Aorta (tissue), 5 donors: ENCODE measurements around the gene RORB. TPM values are rescaled to one million over a fixed set of nuclear protein-coding genes. Genes with fewer than 3 reads are reported as not detected.

Experiments
- ATAC-seq: fragments of 200-7000 bp; cut with Tn5 transposase; one replicate; pipeline ENCODE4 v1.9.1; 2022; ENCODE audit warnings: moderate library complexity; ENCODE audit not compliant: low FRiP score
- DNase-seq, 2 donors: peaks; one replicate each; pipeline ENCODE4 v3.0.0-alpha.2; 2020
- H3K27ac ChIP-seq, 2 donors: one replicate each; pipeline ENCODE4 v1.5.1; 2013; ENCODE audit warnings: low read length in 2 of 2, mild to moderate bottlenecking in 2 of 2, moderate library complexity in 2 of 2, control low read depth in 1 of 2, inconsistent platforms in 1 of 2, low read depth in 1 of 2
- H3K27me3 ChIP-seq, 2 donors: one replicate each; pipeline ENCODE4 v1.6.1; 2013; ENCODE audit warnings: control low read depth in 1 of 2, low read length in 1 of 2, mild to moderate bottlenecking in 1 of 2, moderate library complexity in 1 of 2; ENCODE audit not compliant: insufficient read depth in 2 of 2, control insufficient read depth in 1 of 2
- H3K36me3 ChIP-seq, 2 donors: one replicate each; pipeline ENCODE4 v1.6.1; 2013; ENCODE audit warnings: control low read depth in 1 of 2, low read length in 1 of 2, mild to moderate bottlenecking in 1 of 2; ENCODE audit not compliant: insufficient read depth in 2 of 2, control insufficient read depth in 1 of 2
- H3K4me1 ChIP-seq, 2 donors: one replicate each; pipeline ENCODE4 v1.6.1; 2013; ENCODE audit warnings: low read length in 2 of 2, control low read depth in 1 of 2, mild to moderate bottlenecking in 1 of 2, moderate library complexity in 1 of 2; ENCODE audit not compliant: insufficient read depth in 2 of 2, control insufficient read depth in 1 of 2
- H3K4me3 ChIP-seq, 2 donors: one replicate each; pipeline ENCODE4 v1.5.1; 2013; ENCODE audit warnings: low read length in 2 of 2, control low read depth in 1 of 2, mild to moderate bottlenecking in 1 of 2
- H3K9me3 ChIP-seq: one replicate; pipeline ENCODE4 v1.6.1; 2013; ENCODE audit warnings: mild to moderate bottlenecking, low read length; ENCODE audit not compliant: control insufficient read depth
- WGBS, 2 donors: extraction: QIAGEN DNeasy Blood & Tissue Kit; methylation state at CpG; one replicate each; pipeline ENCODE4 v1.1.7; 2013; 5-methylcytosine and 5-hydroxymethylcytosine counted together
- intact Hi-C, 2 donors: fragments of 100-400 bp; cut with DNase I; formaldehyde crosslinking; loops; one replicate each; pipeline versions ENCODE4 v1.14.2 to v1.15.0; 2022
- long read RNA-seq, 2 donors: library from polyadenylated mRNA; unstranded; transcript quantifications; one replicate each; pipeline ENCODE4 v2.0.0, GENCODE V29; 2020 to 2021
- polyA plus RNA-seq, 2 donors: library from polyadenylated mRNA; stranded (reverse); fragments of 200-250 nt; gene quantifications; one replicate each; pipeline ENCODE4 v1.2.3, GENCODE V29; 2013
- total RNA-seq, 2 donors: library from RNA; stranded (reverse); fragmentation: NEBNext Ultra II Directional; extraction: Animal tissue kit (Norgen Biotek cat#: 25700); gene quantifications; one replicate each; pipeline ENCODE4 v1.2.1, GENCODE V29; 2021
- donor health status: healthy with polysubstance abuse.
- donor health status: Bipolar disorder and iron deficiency.
- donor health status: DM: no; HTN: no; CAD: no.
- donor health status: DM: no; HTN: no; CAD: no.
- donor health status: DM: yes; HTN: yes; CAD: no.

RORB gene
- total RNA-seq (1 to 10 TPM in 1 of 2 donors, under 1 TPM in 1; 0.96 to 1.2 TPM), polyA plus RNA-seq (under 1 TPM; 0.25 to 0.43 TPM)
- long read RNA-seq, donor 1, partial matches to known transcripts = 1 of 1 reads
- long read RNA-seq, donor 1, other reads (novel, unspliced or antisense) = 0 of 1 reads
- long read RNA-seq, donor 2 = 0 reads

- Histone ChIP-seq H3K36me3 (no peaks in the 10 kb centered on the region), H3K4me3 (peak within 1 kb of the TSS; percentile 37 to 77), H3K27me3 (no peaks in the 10 kb centered on the region), H3K4me1 (no peaks in the 10 kb centered on the region), H3K27ac (no peak within 1 kb of the TSS), H3K9me3 (no peaks in the 10 kb centered on the region)
- ATAC-seq (peak; percentile 85), DNase-seq (peak; percentile 61 to 84)
- intact Hi-C loops = no loop called here
- WGBS, 2 donors = 1% methylated on average over 47 to 50 of the region's 50 CpGs
These were observed at the start of gene RORB for GRCh38 chr9:74496819-74497747. RORB (plus strand) TSS chr9:74497335; CDS start chr9:74497977, 642 bp downstream.

- 71 to 73% methylated on average over 2 of the region's 2 CpGs for WGBS, 2 donors
- no peaks in the 10 kb centered on the region for H3K4me1 ChIP-seq
- H3K9me3 ChIP-seq = no peaks in the 10 kb centered on the region
- ATAC-seq (no peak), DNase-seq (no peak)
- no peak overlapping the region for H3K27ac ChIP-seq
- H3K36me3 ChIP-seq = no peaks in the 10 kb centered on the region
- intact Hi-C loops = no loop called here
- H3K27me3 ChIP-seq = no peaks in the 10 kb centered on the region
- no peak overlapping the region for H3K4me3 ChIP-seq
These were observed 49.5 kb upstream of the RORB start for GRCh38 chr9:74447451-74448193.

DNA sequence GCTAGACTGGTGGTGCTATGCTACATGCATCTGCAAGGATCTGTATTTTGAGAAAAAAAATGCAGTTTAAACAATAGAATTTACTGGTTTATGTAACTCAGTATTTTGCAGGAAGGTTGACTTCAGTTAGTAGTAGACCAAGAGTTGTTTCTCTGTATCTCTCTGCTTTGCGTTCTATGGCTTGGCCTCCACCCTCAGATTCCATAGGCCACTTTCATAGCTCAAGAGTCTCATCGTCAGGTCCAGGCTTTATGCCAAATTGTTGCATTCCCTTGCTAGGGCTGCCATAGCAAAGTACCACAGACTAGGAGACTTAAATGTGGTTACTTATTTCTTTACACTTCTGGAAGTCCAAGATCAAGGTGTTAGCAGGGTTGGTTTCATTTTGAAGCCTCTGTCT lies 48.1 kb upstream of the RORB start:
- Histone ChIP-seq H3K4me3 (no peak overlapping the region), H3K27ac (no peak overlapping the region), H3K4me1 (no peaks in the 10 kb centered on the region), H3K27me3 (no peaks in the 10 kb centered on the region), H3K9me3 (no peaks in the 10 kb centered on the region), H3K36me3 (no peaks in the 10 kb centered on the region)
- no peak for ATAC-seq
- DNase-seq = no peak
- intact Hi-C loops = no loop called here
- WGBS, 2 donors = 64 to 70% methylated on average over 2 of the region's 2 CpGs

- Histone ChIP-seq H3K27ac (no peak overlapping the region), H3K4me3 (no peak overlapping the region), H3K27me3 (no peaks in the 10 kb centered on the region), H3K36me3 (no peaks in the 10 kb centered on the region), H3K4me1 (no peaks in the 10 kb centered on the region), H3K9me3 (peaks cover 1% of the 10 kb centered on the region)
- DNase-seq (no peak), ATAC-seq (no peak)
- WGBS, 2 donors = 39 to 40% methylated on average over 4 of the region's 4 CpGs
- intact Hi-C loops = no loop called here
These were observed 38.3 kb upstream of the RORB start for GRCh38 chr9:74458832-74459231.

DNA sequence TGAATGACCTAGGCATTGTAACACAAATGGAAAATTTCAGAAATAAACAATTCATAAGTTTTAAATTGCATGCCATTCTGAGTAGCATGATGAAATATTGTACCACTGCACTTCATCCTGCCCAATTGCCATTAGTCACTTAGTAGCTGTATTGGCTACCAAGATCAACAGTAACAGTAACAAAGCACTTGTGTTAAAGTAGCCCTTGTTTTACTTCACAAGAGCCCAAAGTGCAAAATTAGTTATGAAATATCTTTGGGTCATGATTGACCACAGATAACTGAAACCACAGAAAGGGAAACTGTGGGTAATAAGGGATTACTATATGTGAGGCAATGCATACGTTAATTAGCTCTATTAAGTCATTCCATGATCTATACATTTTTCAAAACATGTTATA lies 33.3 kb upstream of the RORB start:
- no peaks in the 10 kb centered on the region for H3K4me1 ChIP-seq
- H3K4me3 ChIP-seq = no peak overlapping the region
- H3K9me3 ChIP-seq = peaks cover under 1% of the 10 kb centered on the region
- intact Hi-C loops = no loop called here
- DNase-seq (no peak), ATAC-seq (no peak)
- no peaks in the 10 kb centered on the region for H3K27me3 ChIP-seq
- H3K36me3 ChIP-seq = no peaks in the 10 kb centered on the region
- no peak overlapping the region for H3K27ac ChIP-seq
- WGBS, 2 donors = 81 to 89% methylated on average over 1 of the region's 1 CpG

- Histone ChIP-seq H3K4me1 (no peaks in the 10 kb centered on the region), H3K27me3 (no peaks in the 10 kb centered on the region), H3K9me3 (no peaks in the 10 kb centered on the region), H3K36me3 (no peaks in the 10 kb centered on the region), H3K4me3 (no peak overlapping the region), H3K27ac (no peak overlapping the region)
- 74 to 85% methylated on average over 6 of the region's 6 CpGs for WGBS, 2 donors
- ATAC-seq (no peak), DNase-seq (no peak)
- intact Hi-C loops = no loop called here
These were observed 18.5 kb upstream of the RORB start for GRCh38 chr9:74478606-74479005.

GRCh38 chr9:74479711-74480110 lies 17.4 kb upstream of the RORB start:
- ATAC-seq (no peak), DNase-seq (no peak)
- no peak overlapping the region for H3K4me3 ChIP-seq
- no peaks in the 10 kb centered on the region for H3K9me3 ChIP-seq
- H3K27ac ChIP-seq = no peak overlapping the region
- no peaks in the 10 kb centered on the region for H3K27me3 ChIP-seq
- no peaks in the 10 kb centered on the region for H3K36me3 ChIP-seq
- H3K4me1 ChIP-seq = no peaks in the 10 kb centered on the region
- intact Hi-C loops = no loop called here
- 75 to 89% methylated on average over 1 of the region's 1 CpG for WGBS, 2 donors

- H3K27me3 ChIP-seq = no peaks in the 10 kb centered on the region
- no peak overlapping the region for H3K27ac ChIP-seq
- DNase-seq (no peak), ATAC-seq (no peak)
- H3K4me1 ChIP-seq = no peaks in the 10 kb centered on the region
- intact Hi-C loops = no loop called here
- H3K36me3 ChIP-seq = no peaks in the 10 kb centered on the region
- H3K9me3 ChIP-seq = no peaks in the 10 kb centered on the region
- no peak overlapping the region for H3K4me3 ChIP-seq
- WGBS, 2 donors = 92 to 93% methylated on average over 1 of the region's 1 CpG
These were observed 9.7 kb upstream of the RORB start for GRCh38 chr9:74487395-74487794.
